Esophagus muscularis mucosa (tissue), 4 donors: ENCODE measurements around the gene DRD4. TPM values are rescaled to one million over a fixed set of nuclear protein-coding genes. Genes with fewer than 3 reads are reported as not detected.

ENCODE experiments used
- DNase-seq: peaks from one replicate; pipeline ENCODE4 v3.0.0-alpha.2; 2017; ENCODE audit errors: extremely low spot score
- H3K27ac ChIP-seq, 4 donors: fragments of 200-600 bp; sonication (generic); replicated peaks in 1 of 4; 1 replicate in 3 of 4; 2 replicates in 1 of 4; pipeline ENCODE4 v1.5.1; 2016 to 2019; ENCODE audit warnings: mild to moderate bottlenecking in 1 of 4
- H3K27me3 ChIP-seq, 4 donors: fragments of 200-600 bp; sonication (generic); one replicate each; pipeline versions ENCODE4 v1.5.1 to v1.6.0; 2016 to 2019
- H3K36me3 ChIP-seq, 4 donors: fragments of 200-600 bp; sonication (generic); one replicate each; pipeline ENCODE4 v1.5.1; 2016 to 2019
- H3K4me1 ChIP-seq, 4 donors: fragments of 200-600 bp; sonication (generic); one replicate each; pipeline ENCODE4 v1.5.1; 2016 to 2019
- H3K4me3 ChIP-seq, 4 donors: fragments of 200-600 bp; sonication (generic); 1 replicate in 2 of 4; 2 replicates in 2 of 4; pipeline ENCODE4 v1.5.1; 2016 to 2019; ENCODE audit warnings: mild to moderate bottlenecking in 4 of 4, moderate library complexity in 1 of 4
- H3K9me3 ChIP-seq, 4 donors: fragments of 200-600 bp; sonication (generic); 1 replicate in 3 of 4; 2 replicates in 1 of 4; pipeline ENCODE4 v1.5.1; 2016 to 2019
- CTCF ChIP-seq, 3 experiments: fragments of 200-600 bp in 2 of 3; fragments of 450-650 bp in 1 of 3; sonication (generic) in 2 of 3; IDR thresholded peaks; one replicate each; pipeline ENCODE4 v1.5.1; 2017 to 2019; ENCODE audit warnings: antibody characterized with exemption in 3 of 3, mild to moderate bottlenecking in 2 of 3, moderate library complexity in 1 of 3
- EP300 ChIP-seq: sonication (generic); formaldehyde crosslinking; IDR thresholded peaks from one replicate; pipeline ENCODE4 v1.6.1; 2017; ENCODE audit warnings: antibody characterized with exemption
- POLR2A ChIP-seq: fragments of 450-650 bp; IDR thresholded peaks from one replicate; pipeline ENCODE4 v1.6.1; 2017; ENCODE audit warnings: antibody characterized with exemption, moderate library complexity, mild to moderate bottlenecking, low read depth
- POLR2AphosphoS5 ChIP-seq, 2 donors: sonication (generic); formaldehyde crosslinking; IDR thresholded peaks; one replicate each; pipeline ENCODE4 v1.6.1; 2017; ENCODE audit warnings: antibody characterized with exemption in 2 of 2
- WGBS: methylation state at CpG from one replicate; pipeline ENCODE4 v1.1.5; 2018; 5-methylcytosine and 5-hydroxymethylcytosine counted together
- intact Hi-C: fragments of 100-400 bp; cut with DNase I; formaldehyde crosslinking; loops from one replicate; pipeline ENCODE4 v1.15.1; 2023
- total RNA-seq, 4 donors: library from RNA; depleted of rRNA; stranded (reverse); fragments of >200 nt; gene quantifications; one replicate each; pipeline versions ENCODE4 v1.1.0 to v1.2.1, GENCODE V29; 2016

The DRD4 gene
- total RNA-seq, 4 donors from 2014 or later = 0.26 to 1.1 (median 0.42) TPM; not detected in 1

GRCh38 chr11:617912-618682 lies 19.0 kb upstream of the DRD4 start:
- TF ChIP-seq CTCF (IDR thresholded peaks at IDR 0.05) (no peak), POLR2A (no peak), EP300 (no peak), POLR2AphosphoS5 (IDR thresholded peaks at IDR 0.05) (no peak)
- Histone ChIP-seq H3K4me1 (peaks cover 21 to 47% (median 34%) of the 10 kb centered on the region in 4 donors), H3K36me3 (peaks cover 3 to 56% (median 36%) of the 10 kb centered on the region in 4 donors), H3K9me3 (no peaks in the 10 kb centered on the region), H3K27me3 (peaks cover 0 to 2% (median 0%) of the 10 kb centered on the region in 4 donors), H3K27ac (no peak overlapping the region), H3K4me3 (no peak overlapping the region)
- WGBS = 91% methylated on average over 21 of the region's 25 CpGs
- DNase-seq = no peak
- intact Hi-C loops = no loop called here

- Histone ChIP-seq H3K4me1 (peaks cover 14 to 37% (median 25%) of the 10 kb centered on the region in 4 donors), H3K36me3 (peaks cover 0 to 55% (median 33%) of the 10 kb centered on the region in 4 donors), H3K4me3 (no peak overlapping the region), H3K27me3 (peaks cover 0 to 11% (median 0%) of the 10 kb centered on the region in 4 donors), H3K9me3 (no peaks in the 10 kb centered on the region), H3K27ac (no peak overlapping the region)
- WGBS = 89% methylated on average over 16 of the region's 24 CpGs
- DNase-seq = no peak
- intact Hi-C loops = no loop called here
- no peak for TF ChIP-seq POLR2AphosphoS5 (IDR thresholded peaks at IDR 0.05)
- no peak for TF ChIP-seq CTCF (IDR thresholded peaks at IDR 0.05)
- TF ChIP-seq EP300 = no peak
- TF ChIP-seq POLR2A = no peak
These were observed 18.0 kb upstream of the DRD4 start for GRCh38 chr11:618856-619627.

- Histone ChIP-seq H3K36me3 (peaks cover 0 to 52% (median 31%) of the 10 kb centered on the region in 4 donors), H3K9me3 (no peaks in the 10 kb centered on the region), H3K4me3 (no peak overlapping the region), H3K27ac (no peak overlapping the region), H3K27me3 (peaks cover 0 to 17% (median 1%) of the 10 kb centered on the region in 4 donors), H3K4me1 (peaks cover 8 to 31% (median 19%) of the 10 kb centered on the region in 4 donors)
- no peak for DNase-seq
- WGBS = 95% methylated on average over 4 of the region's 22 CpGs
- intact Hi-C loops = no loop called here
- TF ChIP-seq CTCF (IDR thresholded peaks at IDR 0.05) (no peak), POLR2AphosphoS5 (IDR thresholded peaks at IDR 0.05) (no peak)
These were observed 17.4 kb upstream of the DRD4 start for GRCh38 chr11:619628-620050.

GRCh38 chr11:620201-620600 lies 16.9 kb upstream of the DRD4 start:
- peaks cover 0 to 51% (median 30%) of the 10 kb centered on the region in 4 donors for H3K36me3 ChIP-seq
- H3K9me3 ChIP-seq = no peaks in the 10 kb centered on the region
- no peak for TF ChIP-seq POLR2A
- no peak for TF ChIP-seq EP300
- TF ChIP-seq POLR2AphosphoS5 (IDR thresholded peaks at IDR 0.05) = no peak
- no peak for TF ChIP-seq CTCF (IDR thresholded peaks at IDR 0.05)
- no peak overlapping the region for H3K4me3 ChIP-seq
- WGBS = 93% methylated on average over 12 of the region's 13 CpGs
- intact Hi-C loops = no loop called here
- H3K4me1 ChIP-seq = peaks cover 2 to 26% (median 14%) of the 10 kb centered on the region in 4 donors
- DNase-seq = no peak
- no peak overlapping the region for H3K27ac ChIP-seq
- peaks cover 0 to 23% (median 2%) of the 10 kb centered on the region in 4 donors for H3K27me3 ChIP-seq
